Measurements from ENCODE around the gene TMEM9B. TPM values are rescaled to one million over a fixed set of nuclear protein-coding genes. Genes with fewer than 3 reads are reported as not detected.

The TMEM9B gene
- total and polyA plus RNA-seq, 9 of the 15 experiments (the other 6 are each of a cell fraction or from before 2014, with no cell fraction given) = 7.7 to 20.0 (median 14.0) TPM

GRCh38 chr11:8947230-8947943, 16.9 kb downstream of the TMEM9B start (continued):
- TF ChIP-seq MGA (IDR thresholded peaks at IDR 0.05) (no peak), CEBPG (CRISPR knock-in tag; IDR thresholded peaks at IDR 0.05) (no peak), CEBPG (tag; conservative IDR thresholded peaks at IDR 0.05 in 1 of 2, IDR thresholded peaks at IDR 0.05 in 1 of 2) (no peak), GABPB2 (CRISPR knock-in tag; conservative IDR thresholded peaks at IDR 0.05) (no peak), SIRT6 (IDR thresholded peaks at IDR 0.05; ENCODE audit: low read depth, low read length) (no peak)

All from K562 (cell line).